ENCODE data around the gene CLN5. TPM values are rescaled to one million over a fixed set of nuclear protein-coding genes. Genes with fewer than 3 reads are reported as not detected.

The CLN5 gene
- total and polyA plus RNA-seq, 2 donors (not counting 3 experiments of a cell fraction or from before 2014, with no cell fraction given): 16.5 to 22.7 TPM

GRCh38 chr13:77014906-77015685 is 23.2 kb downstream of the CLN5 start:
- no peak overlapping the region for H3K27ac ChIP-seq (ENCODE audit: insufficient read depth, low read depth, low read length)
- H3K9me3 ChIP-seq (replicated peaks; ENCODE audit: control insufficient read depth, insufficient read depth, low read length): no peaks in the 10 kb centered on the region
- BruUV-seq (replicated peaks): no TSS peak
- H2AFZ ChIP-seq (ENCODE audit: low read depth, low read length): no peak overlapping the region
- H3K36me3 ChIP-seq (ENCODE audit: control insufficient read depth in 2 of 2, extremely low read depth in 1 of 2, insufficient read depth in 2 of 2, low read length in 2 of 2): peaks cover 17 to 28% of the 10 kb centered on the region in 2 experiments
- no peak overlapping the region for H3K9ac ChIP-seq (replicated peaks; ENCODE audit: extremely low read depth, insufficient read depth, low read length)
- dilution Hi-C loops (cut with MboI; ENCODE audit: extremely low pct_ligation_motif_present, low sequenced_read_pairs): no loop called here
- POLR2A ChIA-PET: no interaction called here
- H3K9me1 ChIP-seq (replicated peaks; ENCODE audit: control insufficient read depth, extremely low read depth, insufficient read depth, low read length): no peaks in the 10 kb centered on the region
- H3K4me2 ChIP-seq (ENCODE audit: insufficient read depth, low read length): no peak overlapping the region
- FAIRE-seq: no peak
- H3K4me3 ChIP-seq (replicated peaks in 1 of 3; ENCODE audit: insufficient read depth in 1 of 3, low read depth in 1 of 3, low read length in 3 of 3): no peak overlapping the region
- no peaks in the 10 kb centered on the region for H3K4me1 ChIP-seq (ENCODE audit: control insufficient read depth, extremely low read depth, insufficient read depth, low read length)
- no peaks in the 10 kb centered on the region for H3K27me3 ChIP-seq (ENCODE audit: control insufficient read depth in 2 of 2, insufficient read depth in 2 of 2, low read length in 2 of 2)
- no peak for DNase-seq (ENCODE audit: low read depth, low spot score)
- CTCF ChIA-PET: interaction anchor here (0.8 to 1.4 kb wide), 3 partner anchors 10 to 13 kb away, joined by 3 to 4 read pairs (median 4); no protein-coding TSS in a partner anchor
- TF ChIP-seq MYC (IDR thresholded peaks at IDR 0.05; ENCODE audit: low read depth, low read length): no peak
- no peak for TF ChIP-seq POLR2A (IDR thresholded peaks at IDR 0.05; ENCODE audit: low read depth, low read length)
- no peak for TF ChIP-seq MAX (IDR thresholded peaks at IDR 0.05; ENCODE audit: insufficient read depth, insufficient read length)
- no peak for TF ChIP-seq POLR2AphosphoS5 (IDR thresholded peaks at IDR 0.05; ENCODE audit: insufficient read depth, low read depth, low read length)
- no peak for TF ChIP-seq GATA2 (IDR thresholded peaks at IDR 0.05; ENCODE audit: insufficient read depth, insufficient read length, low read depth, low read length)
- no peak for TF ChIP-seq CTCF (IDR thresholded peaks at IDR 0.05; ENCODE audit: extremely low read depth in 1 of 2, insufficient read depth in 1 of 2, low read depth in 1 of 2, low read length in 2 of 2)
- TF ChIP-seq EZH2 (IDR thresholded peaks at IDR 0.05; ENCODE audit: borderline replicate concordance, low read depth, low read length, severe bottlenecking): no peak
- TF ChIP-seq JUN (IDR thresholded peaks at IDR 0.05; ENCODE audit: borderline replicate concordance, insufficient read depth, insufficient read length, low read depth): no peak
- TF ChIP-seq FOS (IDR thresholded peaks at IDR 0.05; ENCODE audit: borderline replicate concordance, insufficient read depth, low read length): no peak
- intact Hi-C loops (cut with micrococcal nuclease): no loop called here
- H3K79me2 ChIP-seq (ENCODE audit: control insufficient read depth, insufficient read depth, low read length): peaks cover 48% of the 10 kb centered on the region
- H4K20me1 ChIP-seq (replicated peaks; ENCODE audit: control insufficient read depth, extremely low read depth, insufficient read depth, low read length): peaks cover 2% of the 10 kb centered on the region
